Measurements from ENCODE around the gene MINDY4. TPM values are rescaled to one million over a fixed set of nuclear protein-coding genes. Genes with fewer than 3 reads are reported as not detected.

The MINDY4 gene
- polyA plus RNA-seq, 3 donors: 0.15 to 0.17 TPM; not detected in 1

DNA sequence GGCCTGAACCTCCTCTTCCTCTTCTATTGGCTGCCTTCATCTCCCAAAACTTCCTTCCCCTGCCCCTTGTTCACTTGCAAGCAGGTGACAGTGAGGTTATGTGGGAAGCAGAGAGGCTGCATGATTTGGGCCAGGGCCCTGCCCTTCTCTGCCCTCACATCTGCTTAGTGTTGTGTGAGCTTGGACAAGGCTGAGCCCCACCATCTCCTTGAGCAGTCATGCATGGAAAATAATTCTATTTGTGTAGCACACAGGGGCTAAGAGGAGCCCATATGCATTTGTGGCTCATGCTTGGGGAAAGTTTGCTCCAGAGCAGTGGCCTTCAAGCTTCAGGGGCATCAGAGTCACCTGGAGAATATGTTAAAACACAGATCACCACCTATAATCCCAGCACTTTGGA is 113.7 kb downstream of the MINDY4 start:
- H3K79me2 ChIP-seq (ENCODE audit: insufficient read depth, low read length): no peaks in the 10 kb centered on the region
- H3K9me3 Mint-ChIP-seq: peaks cover 0 to 6% (median 0%) of the 10 kb centered on the region in 7 donors
- no peaks in the 10 kb centered on the region for H3K4me1 ChIP-seq (ENCODE audit: control insufficient read depth in 1 of 2, insufficient read depth in 2 of 2, low read length in 2 of 2)
- H3K4me1 Mint-ChIP-seq: peaks cover 2% of the 10 kb centered on the region
- H2AFZ ChIP-seq (ENCODE audit: insufficient read depth, low read depth, low read length, poor library complexity, severe bottlenecking): no peak overlapping the region
- no peak overlapping the region for H3K4me3 Mint-ChIP-seq
- H3K27me3 ChIP-seq (ENCODE audit: control insufficient read depth in 2 of 2, insufficient read depth in 2 of 2, low read length in 2 of 2): no peaks in the 10 kb centered on the region
- DNase-seq: no peak
- peaks cover 0 to 12% (median 5%) of the 10 kb centered on the region in 3 donors for H3K27me3 Mint-ChIP-seq (ENCODE audit: low read depth in 3 of 3)
- TF ChIP-seq, protein P1, sequence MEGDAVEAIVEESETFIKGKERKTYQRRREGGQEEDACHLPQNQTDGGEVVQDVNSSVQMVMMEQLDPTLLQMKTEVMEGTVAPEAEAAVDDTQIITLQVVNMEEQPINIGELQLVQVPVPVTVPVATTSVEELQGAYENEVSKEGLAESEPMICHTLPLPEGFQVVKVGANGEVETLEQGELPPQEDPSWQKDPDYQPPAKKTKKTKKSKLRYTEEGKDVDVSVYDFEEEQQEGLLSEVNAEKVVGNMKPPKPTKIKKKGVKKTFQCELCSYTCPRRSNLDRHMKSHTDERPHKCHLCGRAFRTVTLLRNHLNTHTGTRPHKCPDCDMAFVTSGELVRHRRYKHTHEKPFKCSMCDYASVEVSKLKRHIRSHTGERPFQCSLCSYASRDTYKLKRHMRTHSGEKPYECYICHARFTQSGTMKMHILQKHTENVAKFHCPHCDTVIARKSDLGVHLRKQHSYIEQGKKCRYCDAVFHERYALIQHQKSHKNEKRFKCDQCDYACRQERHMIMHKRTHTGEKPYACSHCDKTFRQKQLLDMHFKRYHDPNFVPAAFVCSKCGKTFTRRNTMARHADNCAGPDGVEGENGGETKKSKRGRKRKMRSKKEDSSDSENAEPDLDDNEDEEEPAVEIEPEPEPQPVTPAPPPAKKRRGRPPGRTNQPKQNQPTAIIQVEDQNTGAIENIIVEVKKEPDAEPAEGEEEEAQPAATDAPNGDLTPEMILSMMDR (IDR thresholded peaks at IDR 0.05): no peak
- no peaks in the 10 kb centered on the region for H3K36me3 Mint-ChIP-seq
- no peak overlapping the region for H3K4me3 ChIP-seq (replicated peaks in 1 of 3; ENCODE audit: low read depth in 2 of 3, low read length in 3 of 3)
- no peaks in the 10 kb centered on the region for H4K20me1 ChIP-seq (ENCODE audit: insufficient read depth, low read length)
- no peaks in the 10 kb centered on the region for H3K9me3 ChIP-seq (replicated peaks in 1 of 2; ENCODE audit: control insufficient read depth in 1 of 2, insufficient read depth in 1 of 2, low read length in 2 of 2)
- no peak overlapping the region for H3K27ac ChIP-seq (ENCODE audit: low read depth in 1 of 2, low read length in 2 of 2)
- H3K9ac ChIP-seq (ENCODE audit: insufficient read depth, low read length, poor library complexity, severe bottlenecking): no peak overlapping the region
- no peaks in the 10 kb centered on the region for H3K36me3 ChIP-seq (replicated peaks in 1 of 2; ENCODE audit: control insufficient read depth in 1 of 2, insufficient read depth in 2 of 2, low read length in 2 of 2)
- H3K27ac Mint-ChIP-seq: no peak overlapping the region
- intact Hi-C loops (cut with micrococcal nuclease): no loop called here
- no peak overlapping the region for H3K4me2 ChIP-seq (replicated peaks; ENCODE audit: extremely low read depth, low read length, poor library complexity, severe bottlenecking)

DNA sequence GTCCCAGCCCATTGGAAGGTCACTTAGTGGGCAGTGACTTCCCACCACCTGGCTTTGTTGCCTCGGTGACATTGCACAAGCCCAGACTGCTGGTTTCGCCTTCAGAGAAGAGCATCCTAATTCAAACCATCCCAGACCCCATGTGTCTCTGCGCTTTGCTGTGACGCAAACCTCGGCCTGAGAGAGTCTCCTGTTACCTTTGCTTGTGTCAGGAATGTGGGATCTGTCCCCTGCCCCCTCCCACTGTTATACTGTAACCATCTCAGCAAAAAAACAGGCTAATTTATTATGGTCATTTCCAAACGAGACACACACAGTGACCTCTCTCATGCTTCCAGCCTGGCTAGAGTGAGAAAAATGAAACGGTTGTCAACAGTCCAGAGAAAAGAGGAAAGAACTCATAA is 115.4 kb downstream of the MINDY4 start:
- TF ChIP-seq, protein P1 (IDR thresholded peaks at IDR 0.05): no peak
- Mint-ChIP-seq H3K27me3 (ENCODE audit: low read depth in 3 of 3) (peaks cover 0 to 12% (median 4%) of the 10 kb centered on the region in 3 donors), H3K27ac (no peak overlapping the region), H3K9me3 (peaks cover 3 to 15% (median 6%) of the 10 kb centered on the region in 7 donors), H3K36me3 (no peaks in the 10 kb centered on the region), H3K4me1 (no peaks in the 10 kb centered on the region), H3K4me3 (no peak overlapping the region)
- Histone ChIP-seq H3K36me3 (replicated peaks in 1 of 2; ENCODE audit: control insufficient read depth in 1 of 2, insufficient read depth in 2 of 2, low read length in 2 of 2) (no peaks in the 10 kb centered on the region), H2AFZ (ENCODE audit: insufficient read depth, low read depth, low read length, poor library complexity, severe bottlenecking) (no peak overlapping the region), H3K4me2 (replicated peaks; ENCODE audit: extremely low read depth, low read length, poor library complexity, severe bottlenecking) (no peak overlapping the region), H3K27me3 (ENCODE audit: control insufficient read depth in 2 of 2, insufficient read depth in 2 of 2, low read length in 2 of 2) (no peaks in the 10 kb centered on the region), H3K4me3 (replicated peaks in 1 of 3; ENCODE audit: low read depth in 2 of 3, low read length in 3 of 3) (no peak overlapping the region), H3K79me2 (ENCODE audit: insufficient read depth, low read length) (no peaks in the 10 kb centered on the region), H4K20me1 (ENCODE audit: insufficient read depth, low read length) (no peaks in the 10 kb centered on the region), H3K4me1 (ENCODE audit: control insufficient read depth in 1 of 2, insufficient read depth in 2 of 2, low read length in 2 of 2) (no peaks in the 10 kb centered on the region), H3K9me3 (replicated peaks in 1 of 2; ENCODE audit: control insufficient read depth in 1 of 2, insufficient read depth in 1 of 2, low read length in 2 of 2) (peaks cover 0 to 4% of the 10 kb centered on the region in 2 donors), H3K27ac (ENCODE audit: low read depth in 1 of 2, low read length in 2 of 2) (no peak overlapping the region), H3K9ac (ENCODE audit: insufficient read depth, low read length, poor library complexity, severe bottlenecking) (no peak overlapping the region)
- WGBS (ENCODE audit: insufficient coverage): 90% methylated on average over 2 of the region's 7 CpGs
- DNase-seq: no peak
- intact Hi-C loops (cut with micrococcal nuclease): no loop called here
